ENCODE data around the gene MOB2. TPM values are rescaled to one million over a fixed set of nuclear protein-coding genes. Genes with fewer than 3 reads are reported as not detected.
A peak's percentile ranks its signal among the peaks of the same experiment; 100 is the strongest.

MOB2 gene, protein sequence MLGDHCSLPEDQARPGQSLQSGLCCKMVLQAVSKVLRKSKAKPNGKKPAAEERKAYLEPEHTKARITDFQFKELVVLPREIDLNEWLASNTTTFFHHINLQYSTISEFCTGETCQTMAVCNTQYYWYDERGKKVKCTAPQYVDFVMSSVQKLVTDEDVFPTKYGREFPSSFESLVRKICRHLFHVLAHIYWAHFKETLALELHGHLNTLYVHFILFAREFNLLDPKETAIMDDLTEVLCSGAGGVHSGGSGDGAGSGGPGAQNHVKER
- total RNA-seq (10 to 100 TPM; 65.0 to 65.7 TPM), total RNA-seq (43.3 to 45.8 reads per million in 2 donors)

DNA sequence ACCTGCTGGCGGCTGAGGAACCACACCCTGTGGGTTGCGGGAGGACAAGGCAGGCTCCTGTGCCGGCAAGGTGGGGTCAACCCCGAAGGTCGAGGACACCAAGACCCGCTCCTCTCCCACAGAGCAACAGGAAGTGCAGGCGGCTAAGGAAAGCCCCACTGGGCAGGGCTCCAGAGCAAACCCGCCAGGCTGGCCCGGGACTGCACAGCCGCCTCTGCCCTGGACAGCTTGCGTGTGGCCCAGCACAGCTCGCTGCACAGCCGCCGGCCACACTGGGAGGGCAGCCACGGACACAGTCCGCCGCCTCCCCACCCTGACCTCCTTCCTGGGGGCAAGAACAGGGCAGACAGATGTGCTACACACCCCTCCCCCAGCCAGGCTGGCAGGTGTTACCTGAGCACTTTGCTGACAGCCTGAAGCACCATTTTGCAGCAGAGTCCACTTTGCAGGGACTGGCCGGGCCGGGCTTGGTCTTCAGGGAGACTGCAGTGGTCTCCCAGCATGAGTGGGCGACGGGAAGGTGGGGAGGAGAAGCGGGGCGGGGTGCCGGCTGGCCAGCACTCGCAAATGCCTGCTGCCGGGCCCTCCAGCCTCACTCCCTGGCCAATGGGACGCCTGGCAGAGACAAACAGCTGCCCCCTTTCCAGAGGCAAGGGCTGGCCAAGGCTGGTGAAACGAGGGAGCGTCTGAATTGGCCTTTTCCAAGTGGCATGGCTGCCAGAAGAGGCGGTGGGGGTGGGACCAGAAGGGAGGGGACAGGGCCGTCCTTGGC is at the start of gene MOB2:
MOB2 (minus strand) TSS at position 726 of the 772 bp plus-strand sequence; CDS start at position 503, 223 bp downstream.
- DNase-seq (peak in 1 of 3 donors; percentile 10), ATAC-seq (peak; percentile 77)
- Mint-ChIP-seq H3K27ac (peak within 1 kb of the TSS; percentile 67), H3K27me3 (no peaks in the 10 kb centered on the region), H3K36me3 (ENCODE audit: low read depth) (no peaks in the 10 kb centered on the region), H3K4me3 (peak within 1 kb of the TSS; percentile 74), H3K4me1 (peaks cover 26% of the 10 kb centered on the region)
- no peaks in the 10 kb centered on the region for H3K9me3 ChIP-seq (ENCODE audit: control insufficient read depth, low read length, poor library complexity, severe bottlenecking)

DNA sequence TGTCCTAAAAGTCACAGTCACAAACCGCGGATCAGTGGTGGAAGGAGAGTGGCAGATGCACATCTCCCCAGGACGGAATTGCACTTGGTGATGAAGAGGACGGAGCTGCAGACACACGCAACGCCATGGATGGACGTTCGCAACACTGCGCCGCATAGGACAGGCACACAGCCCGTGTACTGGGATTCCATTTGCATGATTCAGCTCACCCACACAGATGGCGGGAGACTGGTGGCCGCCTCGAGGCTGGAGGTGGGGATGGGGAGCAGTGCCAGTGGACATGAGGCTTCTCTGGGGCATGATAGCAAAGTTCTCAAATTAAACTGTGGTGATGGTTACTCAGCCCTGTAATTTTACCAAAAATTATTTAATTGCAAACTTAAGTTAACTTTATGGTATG is 48.1 kb upstream of the MOB2 start:
- Mint-ChIP-seq H3K36me3 (ENCODE audit: low read depth) (no peaks in the 10 kb centered on the region), H3K27me3 (no peaks in the 10 kb centered on the region), H3K4me1 (peaks cover 22% of the 10 kb centered on the region), H3K27ac (no peak overlapping the region), H3K4me3 (no peak overlapping the region)
- DNase-seq, result no peak
- ATAC-seq, result no peak
- H3K9me3 ChIP-seq (ENCODE audit: control insufficient read depth, low read length, poor library complexity, severe bottlenecking), result no peaks in the 10 kb centered on the region

DNA sequence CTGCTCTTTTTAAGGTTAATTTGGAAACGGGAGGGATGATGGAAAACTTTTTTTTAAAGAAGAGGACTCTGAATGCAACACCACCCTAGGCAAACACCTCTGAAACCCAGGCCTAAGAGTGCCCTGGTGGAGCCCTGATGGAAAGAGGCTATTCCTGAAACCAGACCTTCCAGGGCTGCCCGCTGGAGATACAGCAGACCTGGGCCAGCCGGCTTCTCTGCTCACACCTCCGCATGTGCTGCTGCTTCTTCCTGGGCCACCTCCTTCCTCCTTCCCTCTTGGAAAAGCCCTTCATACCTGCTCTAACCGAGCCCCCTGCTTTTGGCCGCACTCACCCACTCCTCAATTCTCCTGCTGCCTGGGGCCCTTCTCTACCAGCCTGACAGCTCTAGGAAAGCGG is 47.6 kb upstream of the MOB2 start:
- DNase-seq (no peak), ATAC-seq (no peak)
- no peaks in the 10 kb centered on the region for H3K9me3 ChIP-seq (ENCODE audit: control insufficient read depth, low read length, poor library complexity, severe bottlenecking)
- Mint-ChIP-seq H3K4me1 (peaks cover 22% of the 10 kb centered on the region), H3K4me3 (no peak overlapping the region), H3K27ac (no peak overlapping the region), H3K36me3 (ENCODE audit: low read depth) (no peaks in the 10 kb centered on the region), H3K27me3 (no peaks in the 10 kb centered on the region)

DNA sequence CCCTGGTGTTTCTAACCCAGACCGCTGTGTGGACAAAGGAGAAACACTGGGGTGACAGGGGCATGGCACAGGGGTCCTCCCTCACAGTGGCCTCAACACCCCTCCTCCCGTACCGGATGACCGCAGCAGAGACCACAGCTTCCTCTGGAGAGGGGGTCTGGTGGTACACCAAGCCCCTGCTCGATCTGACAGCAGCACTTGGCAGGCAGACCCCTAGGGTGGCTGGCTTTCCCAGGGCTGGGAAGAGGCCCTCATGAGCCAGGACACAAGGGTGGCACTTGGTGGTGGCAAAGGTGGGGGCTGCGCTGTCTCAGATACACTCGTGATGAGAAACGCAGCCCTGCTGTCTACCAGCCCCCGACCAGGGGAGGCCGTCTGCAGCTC is 46.8 kb upstream of the MOB2 start:
- DNase-seq (no peak), ATAC-seq (no peak)
- no peak overlapping the region for H3K27ac Mint-ChIP-seq
- H3K27me3 Mint-ChIP-seq, result no peaks in the 10 kb centered on the region
- no peaks in the 10 kb centered on the region for H3K9me3 ChIP-seq (ENCODE audit: control insufficient read depth, low read length, poor library complexity, severe bottlenecking)
- H3K36me3 Mint-ChIP-seq (ENCODE audit: low read depth), result no peaks in the 10 kb centered on the region
- H3K4me3 Mint-ChIP-seq, result peak overlapping the region; percentile 15
- H3K4me1 Mint-ChIP-seq, result peaks cover 26% of the 10 kb centered on the region

DNA sequence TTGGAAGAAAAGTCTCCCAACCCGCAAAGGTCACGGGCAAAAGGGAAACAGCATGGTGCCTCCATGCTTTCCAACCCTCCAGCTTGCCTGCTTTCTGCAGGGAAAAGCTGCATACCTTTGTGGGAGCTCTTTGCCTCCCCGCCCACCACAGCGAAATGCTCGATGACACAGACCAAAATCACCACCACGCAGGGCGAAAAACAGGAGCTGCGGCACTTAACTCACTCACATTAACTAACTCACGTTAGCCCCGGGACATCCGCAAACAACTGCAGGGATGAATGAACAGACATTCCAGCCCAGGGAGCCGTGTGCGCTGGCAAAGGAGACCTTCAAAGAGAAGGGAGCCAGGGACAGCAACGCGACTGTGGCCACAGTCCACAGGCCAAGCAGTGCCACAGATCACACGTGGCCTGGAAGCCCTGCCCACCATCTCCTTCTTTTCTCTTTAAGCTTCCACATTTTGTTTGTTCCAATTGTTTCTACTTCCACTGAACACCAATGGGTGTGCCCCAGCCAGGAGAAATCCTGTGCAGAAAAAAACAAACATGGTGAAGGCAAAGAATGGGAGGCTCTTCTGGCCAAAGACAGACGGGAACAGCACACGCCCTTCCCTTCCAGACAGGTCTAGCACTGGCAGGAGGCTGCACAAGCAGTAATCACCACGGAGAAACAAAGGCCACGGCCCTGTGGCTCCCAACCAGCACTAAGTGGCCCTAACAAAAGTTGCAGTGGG is 46.2 kb upstream of the MOB2 start:
- H3K4me1 Mint-ChIP-seq, result peaks cover 31% of the 10 kb centered on the region
- ATAC-seq (no peak), DNase-seq (no peak)
- H3K27ac Mint-ChIP-seq, result no peak overlapping the region
- peak overlapping the region; percentile 15 for H3K4me3 Mint-ChIP-seq
- no peaks in the 10 kb centered on the region for H3K9me3 ChIP-seq (ENCODE audit: control insufficient read depth, low read length, poor library complexity, severe bottlenecking)
- no peaks in the 10 kb centered on the region for H3K36me3 Mint-ChIP-seq (ENCODE audit: low read depth)
- H3K27me3 Mint-ChIP-seq, result no peaks in the 10 kb centered on the region

DNA sequence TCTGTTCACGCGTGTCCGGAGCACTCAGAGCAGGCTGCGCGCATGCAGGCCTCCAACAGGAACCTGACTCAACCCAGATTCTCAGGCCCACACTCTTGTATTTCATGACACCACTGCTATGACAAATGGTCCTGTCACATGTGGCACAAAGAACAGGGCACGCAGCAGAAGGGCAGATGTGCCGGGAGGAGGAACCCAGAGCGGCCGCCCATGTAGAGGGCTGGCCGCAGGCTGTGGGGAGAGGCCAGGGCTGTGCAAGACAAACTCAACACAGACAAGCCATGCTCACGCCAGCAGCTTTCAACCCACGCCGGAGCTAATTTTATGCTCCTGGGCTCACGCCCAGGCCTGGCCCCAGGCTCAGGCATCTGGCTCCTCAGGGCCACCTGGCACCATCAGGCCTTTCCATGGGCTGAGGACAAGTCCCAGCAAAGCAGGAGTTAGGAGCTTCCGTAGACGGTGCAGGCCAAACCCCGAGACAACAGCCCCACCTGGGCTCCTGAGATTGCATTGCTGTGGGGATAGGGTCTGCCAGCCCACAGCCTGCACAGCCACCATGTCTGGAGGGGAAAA is 45.5 kb upstream of the MOB2 start:
- H3K27ac Mint-ChIP-seq, result peak overlapping the region; percentile 84
- no peaks in the 10 kb centered on the region for H3K27me3 Mint-ChIP-seq
- no peaks in the 10 kb centered on the region for H3K36me3 Mint-ChIP-seq (ENCODE audit: low read depth)
- no peaks in the 10 kb centered on the region for H3K9me3 ChIP-seq (ENCODE audit: control insufficient read depth, low read length, poor library complexity, severe bottlenecking)
- H3K4me3 Mint-ChIP-seq, result no peak overlapping the region
- no peak for ATAC-seq
- DNase-seq, result no peak
- peaks cover 28% of the 10 kb centered on the region for H3K4me1 Mint-ChIP-seq

DNA sequence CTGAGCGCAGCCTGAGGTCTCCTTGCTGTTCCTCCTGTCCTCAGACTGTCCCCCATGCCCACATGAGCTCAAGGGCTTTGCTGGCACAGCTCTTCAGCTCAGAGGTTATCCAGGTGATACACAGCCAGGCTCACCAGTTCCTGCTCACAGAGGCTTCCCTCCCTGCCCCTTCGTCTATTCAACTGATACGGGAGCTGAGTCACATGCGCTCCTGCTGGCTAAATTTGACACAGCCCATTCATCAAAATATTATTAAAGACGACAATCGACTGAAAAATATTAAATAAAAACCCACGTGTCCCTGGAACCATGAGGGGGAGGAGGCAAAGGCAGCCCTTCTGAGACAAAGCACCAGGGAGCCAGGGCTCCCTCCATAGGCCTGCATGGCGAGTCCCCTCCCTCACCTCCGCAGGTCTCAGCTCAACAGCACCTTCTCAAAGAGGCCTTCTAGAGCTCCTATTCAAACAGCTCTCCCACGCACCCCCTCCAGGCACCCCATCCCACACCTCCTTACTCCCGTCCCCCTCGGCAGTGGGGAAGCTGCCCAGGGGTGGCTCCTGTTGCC is 45.0 kb upstream of the MOB2 start:
- no peaks in the 10 kb centered on the region for H3K27me3 Mint-ChIP-seq
- no peak for ATAC-seq
- peaks cover 29% of the 10 kb centered on the region for H3K4me1 Mint-ChIP-seq
- no peaks in the 10 kb centered on the region for H3K9me3 ChIP-seq (ENCODE audit: control insufficient read depth, low read length, poor library complexity, severe bottlenecking)
- no peak overlapping the region for H3K4me3 Mint-ChIP-seq
- H3K36me3 Mint-ChIP-seq (ENCODE audit: low read depth), result no peaks in the 10 kb centered on the region
- DNase-seq, result no peak
- H3K27ac Mint-ChIP-seq, result peak overlapping the region; percentile 84

DNA sequence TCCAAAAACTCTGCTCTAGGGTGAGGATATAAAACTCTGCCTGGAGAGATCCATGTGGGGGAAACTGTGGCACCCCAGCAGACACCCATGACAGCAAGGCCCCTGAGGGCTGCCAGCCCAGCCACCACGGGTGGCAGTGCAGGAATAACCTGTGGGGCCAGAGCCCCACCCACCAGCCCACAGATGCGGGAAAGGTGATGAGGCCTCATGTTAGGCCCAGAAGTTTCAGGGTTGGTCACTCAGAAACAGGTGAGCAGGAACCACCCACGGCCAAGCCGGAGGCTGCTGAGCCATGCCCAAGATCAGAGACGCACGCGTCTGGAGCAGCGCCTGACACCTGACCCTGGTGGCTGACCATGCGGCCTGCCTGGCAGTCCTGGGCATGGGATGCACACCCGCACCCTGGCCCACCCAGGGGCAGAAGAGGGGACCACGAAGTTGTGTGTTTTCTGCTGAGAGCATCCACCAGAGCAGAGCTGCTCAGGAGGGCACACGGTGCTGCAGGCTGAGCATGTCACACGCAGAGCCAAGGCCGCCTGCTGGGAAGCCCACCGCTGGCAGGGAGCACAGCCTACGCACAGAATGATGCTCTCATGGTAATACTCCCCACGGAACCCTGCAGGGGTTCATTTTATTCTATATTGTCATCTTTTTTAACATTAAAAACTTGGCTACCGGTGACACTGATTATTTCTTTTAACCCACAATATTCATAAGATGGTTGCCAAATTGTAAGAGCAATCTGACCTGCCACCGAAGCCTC is 44.3 kb upstream of the MOB2 start:
- Mint-ChIP-seq H3K4me1 (peaks cover 27% of the 10 kb centered on the region), H3K36me3 (ENCODE audit: low read depth) (no peaks in the 10 kb centered on the region), H3K27me3 (no peaks in the 10 kb centered on the region), H3K4me3 (no peak overlapping the region), H3K27ac (peak overlapping the region; percentile 84)
- ATAC-seq, result no peak
- DNase-seq, result no peak
- H3K9me3 ChIP-seq (ENCODE audit: control insufficient read depth, low read length, poor library complexity, severe bottlenecking), result no peaks in the 10 kb centered on the region

DNA sequence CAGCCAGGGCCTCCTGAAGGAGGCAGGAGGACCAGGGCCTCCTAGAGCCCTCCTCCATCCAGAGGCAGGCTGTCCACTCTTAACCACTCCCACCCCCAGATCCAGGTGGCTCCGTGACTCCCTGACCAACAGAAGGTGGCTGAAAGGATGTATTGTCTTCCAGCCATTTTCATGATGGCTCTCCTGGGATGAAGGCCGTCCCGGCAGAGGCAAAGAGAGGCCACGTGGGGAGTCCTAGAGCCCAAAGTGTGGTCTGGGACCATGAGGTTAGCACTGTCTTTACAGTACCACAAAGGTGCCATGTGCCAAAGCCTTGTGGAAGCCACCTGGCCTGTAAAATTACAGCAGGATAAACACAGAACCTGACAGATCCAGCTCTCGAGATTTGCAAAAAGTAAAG is 43.2 kb upstream of the MOB2 start:
- H3K36me3 Mint-ChIP-seq (ENCODE audit: low read depth), result no peaks in the 10 kb centered on the region
- no peak for ATAC-seq

DNA sequence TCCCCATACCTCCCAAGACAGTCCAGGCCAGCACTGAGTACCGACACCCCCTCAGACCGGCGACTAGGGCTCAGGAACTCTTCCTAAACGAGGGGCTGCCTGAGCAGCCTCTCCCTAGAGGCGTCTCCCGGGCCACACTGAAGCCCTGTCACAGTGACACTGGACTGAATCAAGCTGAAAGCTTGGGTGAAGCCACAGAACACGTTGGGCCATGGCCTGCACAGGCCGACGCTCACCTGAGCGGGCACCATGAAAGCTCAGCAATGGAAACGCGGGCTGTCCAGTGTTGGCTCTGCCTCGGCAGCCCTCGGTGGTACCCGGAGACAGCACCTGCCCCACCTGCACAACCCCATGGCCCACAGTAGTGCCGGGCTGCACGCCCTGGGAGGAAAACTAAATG is 42.7 kb upstream of the MOB2 start:
- Mint-ChIP-seq H3K27ac (no peak overlapping the region), H3K4me3 (peak overlapping the region; percentile 41), H3K4me1 (peaks cover 23% of the 10 kb centered on the region), H3K27me3 (no peaks in the 10 kb centered on the region), H3K36me3 (ENCODE audit: low read depth) (no peaks in the 10 kb centered on the region)
- DNase-seq (no peak), ATAC-seq (no peak)
- H3K9me3 ChIP-seq (ENCODE audit: control insufficient read depth, low read length, poor library complexity, severe bottlenecking), result no peaks in the 10 kb centered on the region

More for the DNA sequence above, 43.2 kb upstream of the MOB2 start:
- Mint-ChIP-seq H3K4me3 (no peak overlapping the region), H3K4me1 (peaks cover 25% of the 10 kb centered on the region), H3K27ac (no peak overlapping the region), H3K27me3 (no peaks in the 10 kb centered on the region)
- H3K9me3 ChIP-seq (ENCODE audit: control insufficient read depth, low read length, poor library complexity, severe bottlenecking), result no peaks in the 10 kb centered on the region
- DNase-seq, result no peak

DNA sequence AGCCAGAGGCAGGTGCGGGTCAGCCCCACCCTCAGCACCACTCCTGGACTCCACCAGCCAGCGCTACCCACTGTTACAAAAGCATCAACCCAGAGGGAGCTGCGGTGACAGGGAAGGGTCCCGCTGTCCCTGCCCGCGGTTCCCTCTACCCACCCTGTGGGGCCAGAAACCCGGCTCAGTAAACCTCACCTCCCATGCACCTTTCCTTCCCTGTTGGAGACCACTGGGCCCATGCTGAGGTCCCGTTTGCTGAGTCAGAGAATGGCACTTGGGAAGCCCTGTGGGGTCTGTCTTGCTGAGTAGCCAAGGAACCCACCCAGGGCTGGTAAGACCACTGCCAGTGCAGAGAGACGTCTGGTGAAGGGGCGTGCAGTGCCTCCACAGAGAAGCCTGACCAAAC is 42.1 kb upstream of the MOB2 start:
- Mint-ChIP-seq H3K27ac (no peak overlapping the region), H3K4me1 (peaks cover 26% of the 10 kb centered on the region), H3K4me3 (no peak overlapping the region), H3K27me3 (no peaks in the 10 kb centered on the region), H3K36me3 (ENCODE audit: low read depth) (no peaks in the 10 kb centered on the region)
- no peaks in the 10 kb centered on the region for H3K9me3 ChIP-seq (ENCODE audit: control insufficient read depth, low read length, poor library complexity, severe bottlenecking)
- DNase-seq (no peak), ATAC-seq (no peak)

DNA sequence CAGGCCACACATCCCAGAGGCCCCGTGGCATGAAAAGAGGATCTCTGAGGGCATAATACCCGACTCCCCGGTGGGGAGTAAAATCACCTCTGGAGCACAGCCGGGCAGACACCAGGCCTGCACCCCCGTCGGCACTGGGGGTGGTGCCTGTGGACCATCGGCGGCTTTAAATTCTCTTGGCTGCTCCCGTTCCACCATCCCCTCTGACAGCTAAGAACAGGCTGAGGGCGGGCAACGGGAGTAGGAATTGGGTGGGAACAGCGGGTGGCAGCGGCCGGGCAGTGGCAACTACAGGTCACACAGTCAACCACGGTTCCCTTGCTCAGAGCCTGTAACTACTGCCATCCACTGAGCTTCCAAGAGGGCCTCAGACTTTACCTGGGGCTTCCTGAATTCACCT is 40.2 kb upstream of the MOB2 start:
- no peaks in the 10 kb centered on the region for H3K9me3 ChIP-seq (ENCODE audit: control insufficient read depth, low read length, poor library complexity, severe bottlenecking)
- H3K27me3 Mint-ChIP-seq, result no peaks in the 10 kb centered on the region
- no peak overlapping the region for H3K4me3 Mint-ChIP-seq
- H3K4me1 Mint-ChIP-seq, result peaks cover 26% of the 10 kb centered on the region
- ATAC-seq, result no peak
- no peak overlapping the region for H3K27ac Mint-ChIP-seq
- no peaks in the 10 kb centered on the region for H3K36me3 Mint-ChIP-seq (ENCODE audit: low read depth)
- DNase-seq, result no peak
